MM.1S (cell line): ENCODE results near the gene SPTLC1.
"Not testable (repeated sequence)": the region's sequence is repeated elsewhere in the genome, so short reads cannot be mapped to it uniquely, and the experiment has no call there.

Experiments used
- DNase-seq: peaks from one replicate; pipeline ENCODE4 v3.0.0-alpha.2; 2015
- H2AFZ ChIP-seq: fragments of 300-600 bp; sonication (generic); 2 replicates; pipeline ENCODE4 v1.6.0; 2016; ENCODE audit warnings: antibody characterized with exemption, low read length
- H3F3A ChIP-seq: fragments of 300-600 bp; sonication (generic); 2 replicates; pipeline ENCODE4 v1.6.1; 2016; ENCODE audit warnings: mild to moderate bottlenecking, antibody characterized with exemption, low read length, moderate library complexity, mixed read lengths; ENCODE audit not compliant: insufficient read depth
- H3K27ac ChIP-seq: fragments of 300-600 bp; sonication (generic); 2 replicates; pipeline ENCODE4 v1.5.1; 2016; ENCODE audit warnings: mild to moderate bottlenecking, low read length
- H3K27me3 ChIP-seq: fragments of 300-600 bp; sonication (generic); replicated peaks from 2 replicates; pipeline ENCODE4 v1.6.0; 2016; ENCODE audit warnings: low read length; ENCODE audit not compliant: insufficient read depth
- H3K36me3 ChIP-seq: fragments of 300-600 bp; sonication (generic); replicated peaks from 2 replicates; pipeline ENCODE4 v1.6.1; 2016; ENCODE audit warnings: mild to moderate bottlenecking, low read length, mixed read lengths; ENCODE audit not compliant: insufficient read depth
- H3K4me1 ChIP-seq: fragments of 300-600 bp; sonication (generic); 2 replicates; pipeline ENCODE4 v1.6.1; 2016; ENCODE audit warnings: low read length, mixed read lengths
- H3K4me2 ChIP-seq: fragments of 300-600 bp; sonication (generic); 2 replicates; pipeline ENCODE4 v1.6.0; 2016; ENCODE audit warnings: low read depth, low read length
- H3K4me3 ChIP-seq: fragments of 300-600 bp; sonication (generic); 2 replicates; pipeline ENCODE4 v1.5.1; 2016; ENCODE audit warnings: low read length, mixed read lengths
- H3K79me2 ChIP-seq: fragments of 300-600 bp; sonication (generic); 2 replicates; pipeline ENCODE4 v1.6.1; 2016; ENCODE audit warnings: mixed run types, low read length, mixed read lengths
- H3K9ac ChIP-seq: fragments of 300-600 bp; sonication (generic); 2 replicates; pipeline ENCODE4 v1.6.1; 2016; ENCODE audit warnings: low read length, mixed read lengths
- H3K9me2 ChIP-seq: fragments of 300-600 bp; sonication (generic); replicated peaks from 2 replicates; pipeline ENCODE4 v1.6.1; 2016; ENCODE audit warnings: mild to moderate bottlenecking, low read length, mixed read lengths; ENCODE audit not compliant: insufficient read depth
- H3K9me3 ChIP-seq: fragments of 300-600 bp; sonication (generic); replicated peaks from 2 replicates; pipeline ENCODE4 v1.6.1; 2016; ENCODE audit warnings: mild to moderate bottlenecking, low read length, mixed read lengths; ENCODE audit not compliant: insufficient read depth
- H4K20me1 ChIP-seq: fragments of 300-600 bp; sonication (generic); 2 replicates; pipeline ENCODE4 v1.6.1; 2016; ENCODE audit warnings: mild to moderate bottlenecking, low read length, moderate library complexity, mixed read lengths; ENCODE audit not compliant: insufficient read depth
- EZH2 ChIP-seq: fragments of 300-600 bp; sonication (generic); optimal IDR thresholded peaks from 2 replicates; pipeline ENCODE3; 2017; ENCODE audit warnings: low read depth, mild to moderate bottlenecking, antibody characterized with exemption, low read length, mixed read lengths
- EZH2phosphoT487 ChIP-seq: fragments of 300-600 bp; sonication (generic); IDR thresholded peaks from 2 replicates; pipeline ENCODE4 v1.6.1; 2018; ENCODE audit warnings: antibody characterized with exemption, low read length
- TF ChIP-seq, protein P1 (sequence below): fragments of 300-600 bp; sonication (generic); IDR thresholded peaks from 2 replicates; pipeline ENCODE4 v1.5.1; 2016; ENCODE audit warnings: antibody characterized with exemption, low read length, mixed read lengths

The SPTLC1 gene

GRCh38 chr9:92121265-92121664 lies 6.1 kb upstream of the SPTLC1 start:
- H3K9ac ChIP-seq: no peak overlapping the region
- no peaks in the 10 kb centered on the region for H3F3A ChIP-seq
- no peak overlapping the region for H3K4me3 ChIP-seq
- H3K36me3 ChIP-seq: no peaks in the 10 kb centered on the region
- no peak overlapping the region for H3K27ac ChIP-seq
- no peak overlapping the region for H2AFZ ChIP-seq
- no peaks in the 10 kb centered on the region; the same call in 1 of the 2 replicates for H3K4me1 ChIP-seq
- H3K4me2 ChIP-seq: no peak overlapping the region
- H3K9me3 ChIP-seq: no peaks in the 10 kb centered on the region
- no peaks in the 10 kb centered on the region for H4K20me1 ChIP-seq
- no peaks in the 10 kb centered on the region for H3K9me2 ChIP-seq
- no peaks in the 10 kb centered on the region for H3K79me2 ChIP-seq
- no peak for DNase-seq
- TF ChIP-seq EZH2 (no peak), EZH2phosphoT487 (no peak)
- TF ChIP-seq, protein P1, sequence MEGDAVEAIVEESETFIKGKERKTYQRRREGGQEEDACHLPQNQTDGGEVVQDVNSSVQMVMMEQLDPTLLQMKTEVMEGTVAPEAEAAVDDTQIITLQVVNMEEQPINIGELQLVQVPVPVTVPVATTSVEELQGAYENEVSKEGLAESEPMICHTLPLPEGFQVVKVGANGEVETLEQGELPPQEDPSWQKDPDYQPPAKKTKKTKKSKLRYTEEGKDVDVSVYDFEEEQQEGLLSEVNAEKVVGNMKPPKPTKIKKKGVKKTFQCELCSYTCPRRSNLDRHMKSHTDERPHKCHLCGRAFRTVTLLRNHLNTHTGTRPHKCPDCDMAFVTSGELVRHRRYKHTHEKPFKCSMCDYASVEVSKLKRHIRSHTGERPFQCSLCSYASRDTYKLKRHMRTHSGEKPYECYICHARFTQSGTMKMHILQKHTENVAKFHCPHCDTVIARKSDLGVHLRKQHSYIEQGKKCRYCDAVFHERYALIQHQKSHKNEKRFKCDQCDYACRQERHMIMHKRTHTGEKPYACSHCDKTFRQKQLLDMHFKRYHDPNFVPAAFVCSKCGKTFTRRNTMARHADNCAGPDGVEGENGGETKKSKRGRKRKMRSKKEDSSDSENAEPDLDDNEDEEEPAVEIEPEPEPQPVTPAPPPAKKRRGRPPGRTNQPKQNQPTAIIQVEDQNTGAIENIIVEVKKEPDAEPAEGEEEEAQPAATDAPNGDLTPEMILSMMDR: no peak
- no peaks in the 10 kb centered on the region for H3K27me3 ChIP-seq

DNA sequence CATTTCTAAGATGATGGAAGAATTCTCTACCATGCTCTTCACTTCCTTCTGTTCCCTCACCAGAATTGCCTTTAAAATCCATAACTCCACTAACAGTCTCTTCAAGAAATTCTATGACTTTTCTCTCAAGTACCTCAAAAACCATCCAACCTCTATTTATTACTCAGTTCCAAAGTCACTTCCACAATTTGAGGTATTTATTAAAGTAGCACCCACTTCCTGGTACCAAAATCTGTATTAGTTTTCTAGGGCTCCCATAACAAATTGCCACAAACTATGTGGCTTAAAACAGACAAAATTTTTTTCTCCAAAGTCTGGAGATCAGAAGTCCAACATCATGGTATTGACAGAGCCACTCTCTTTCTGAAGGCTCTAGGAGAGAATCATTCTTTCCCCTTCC lies 4.9 kb upstream of the SPTLC1 start:
- no peak overlapping the region for H3K4me3 ChIP-seq
- no peak overlapping the region for H2AFZ ChIP-seq
- no peaks in the 10 kb centered on the region for H3K36me3 ChIP-seq
- H3K4me2 ChIP-seq: no peak overlapping the region
- no peaks in the 10 kb centered on the region; the same call in 1 of the 2 replicates for H3K4me1 ChIP-seq
- H3K79me2 ChIP-seq: peaks cover under 1% of the 10 kb centered on the region
- no peak overlapping the region for H3K9ac ChIP-seq
- no peak for DNase-seq
- H3K27ac ChIP-seq: no peak overlapping the region
- no peaks in the 10 kb centered on the region for H4K20me1 ChIP-seq
- no peaks in the 10 kb centered on the region for H3K9me3 ChIP-seq
- no peaks in the 10 kb centered on the region for H3K9me2 ChIP-seq
- H3K27me3 ChIP-seq: no peaks in the 10 kb centered on the region
- H3F3A ChIP-seq: no peaks in the 10 kb centered on the region
- TF ChIP-seq EZH2phosphoT487 (no peak), EZH2 (no peak)
- TF ChIP-seq, protein P1: no peak

GRCh38 chr9:92119586-92119985 lies 4.4 kb upstream of the SPTLC1 start:
- H3K4me3 ChIP-seq: no peak overlapping the region
- TF ChIP-seq EZH2phosphoT487: no peak
- TF ChIP-seq EZH2: no peak
- TF ChIP-seq, protein P1: no peak
- no peaks in the 10 kb centered on the region for H3K27me3 ChIP-seq
- H2AFZ ChIP-seq: no peak overlapping the region
- no peak overlapping the region for H3K27ac ChIP-seq
- no peaks in the 10 kb centered on the region for H4K20me1 ChIP-seq
- no peak overlapping the region for H3K9ac ChIP-seq
- H3K4me1 ChIP-seq: no peaks in the 10 kb centered on the region; the same call in 1 of the 2 replicates
- no peaks in the 10 kb centered on the region for H3F3A ChIP-seq
- H3K79me2 ChIP-seq: peaks cover 6% of the 10 kb centered on the region
- no peak for DNase-seq
- no peaks in the 10 kb centered on the region for H3K9me2 ChIP-seq
- no peak overlapping the region for H3K4me2 ChIP-seq
- no peaks in the 10 kb centered on the region for H3K36me3 ChIP-seq
- H3K9me3 ChIP-seq: no peaks in the 10 kb centered on the region

- Histone ChIP-seq H3K9me3 (no peaks in the 10 kb centered on the region), H3K36me3 (no peaks in the 10 kb centered on the region), H3K9ac (no peak overlapping the region), H3K4me2 (no peak overlapping the region), H3F3A (no peaks in the 10 kb centered on the region), H3K4me1 (no peaks in the 10 kb centered on the region), H3K27ac (no peak overlapping the region), H2AFZ (no peak overlapping the region), H3K9me2 (no peaks in the 10 kb centered on the region), H3K4me3 (no peak overlapping the region), H4K20me1 (no peaks in the 10 kb centered on the region), H3K79me2 (peaks cover 31% of the 10 kb centered on the region), H3K27me3 (no peaks in the 10 kb centered on the region)
- TF ChIP-seq, protein P1: no peak
- TF ChIP-seq EZH2: no peak
- no peak for TF ChIP-seq EZH2phosphoT487
- DNase-seq: no peak
Observed at GRCh38 chr9:92108122-92108521, 7.1 kb downstream of the SPTLC1 start.

GRCh38 chr9:92105446-92106225 lies 9.6 kb downstream of the SPTLC1 start:
- not testable (repeated sequence) for H3K27me3 ChIP-seq, H3F3A ChIP-seq, H3K9me3 ChIP-seq, H3K4me2 ChIP-seq, H3K36me3 ChIP-seq, H3K4me1 ChIP-seq, H4K20me1 ChIP-seq, H3K79me2 ChIP-seq, H3K9me2 ChIP-seq, H3K4me3 ChIP-seq, H3K27ac ChIP-seq, DNase-seq, H3K9ac ChIP-seq, H2AFZ ChIP-seq
